Activated T-cell treated with anti-CD3 and anti-CD28 coated beads, Interleukin-2, amount 50 U/mL, for 48 hours (primary cell): ENCODE measurements around the gene ADAMTS17.

Source experiments
- DNase-seq, 2 experiments: peaks; one replicate each; pipeline ENCODE4 v3.0.0-alpha.2; 2020

Gene ADAMTS17

GRCh38 chr15:100166313-100166712 lies 175.5 kb downstream of the ADAMTS17 start:
- DNase-seq = no peak

- no peak for DNase-seq
Observed at GRCh38 chr15:100163961-100164360, 177.8 kb downstream of the ADAMTS17 start.

- no peak for DNase-seq
Observed at GRCh38 chr15:100160953-100161352, 180.8 kb downstream of the ADAMTS17 start.

- no peak for DNase-seq
Observed at GRCh38 chr15:100159436-100159835, 182.3 kb downstream of the ADAMTS17 start.

- no peak for DNase-seq
Observed at GRCh38 chr15:100158356-100158755, 183.4 kb downstream of the ADAMTS17 start.

- no peak for DNase-seq
Observed at GRCh38 chr15:100156201-100156600, 185.6 kb downstream of the ADAMTS17 start.

- DNase-seq = no peak
Observed at GRCh38 chr15:100154338-100154737, 187.4 kb downstream of the ADAMTS17 start.

- DNase-seq = no peak
Observed at GRCh38 chr15:100152463-100152862, 189.3 kb downstream of the ADAMTS17 start.

GRCh38 chr15:100150906-100151305 lies 190.9 kb downstream of the ADAMTS17 start:
- no peak for DNase-seq

- no peak for DNase-seq
Observed at GRCh38 chr15:100147828-100148227, 193.9 kb downstream of the ADAMTS17 start.

- no peak for DNase-seq
Observed at GRCh38 chr15:100143378-100143777, 198.4 kb downstream of the ADAMTS17 start.

GRCh38 chr15:100141311-100142001 lies 200.3 kb downstream of the ADAMTS17 start:
- DNase-seq = no peak

- DNase-seq = no peak
Observed at GRCh38 chr15:100140527-100141308, 201.1 kb downstream of the ADAMTS17 start.

GRCh38 chr15:100134586-100134985 lies 207.2 kb downstream of the ADAMTS17 start:
- no peak for DNase-seq

- no peak for DNase-seq
Observed at GRCh38 chr15:100134089-100134583, 207.6 kb downstream of the ADAMTS17 start.

GRCh38 chr15:100133001-100133400 lies 208.8 kb downstream of the ADAMTS17 start:
- no peak for DNase-seq

- DNase-seq = no peak
Observed at GRCh38 chr15:100132309-100132708, 209.5 kb downstream of the ADAMTS17 start.

GRCh38 chr15:100131321-100132224 lies 210.2 kb downstream of the ADAMTS17 start:
- peak in 1 of 2 experiments; percentile 53 for DNase-seq

GRCh38 chr15:100129677-100130076 lies 212.1 kb downstream of the ADAMTS17 start:
- DNase-seq = no peak

GRCh38 chr15:100125401-100126191 lies 216.2 kb downstream of the ADAMTS17 start:
- DNase-seq = no peak

- no peak for DNase-seq
Observed at GRCh38 chr15:100124936-100125335, 216.8 kb downstream of the ADAMTS17 start.

- DNase-seq = no peak
Observed at GRCh38 chr15:100124361-100124760, 217.4 kb downstream of the ADAMTS17 start.
